H54 (cell line): ENCODE data around the gene LPCAT1.

Experiments used
- DNase-seq: peaks from one replicate; pipeline ENCODE4 v3.0.0; 2011; ENCODE audit warnings: low spot score, mixed read lengths; ENCODE audit not compliant: insufficient read length
- FAIRE-seq: peaks from 3 replicates; lab custom pipeline; 2011; peaks lifted over from hg19 to GRCh38; lab: Jason Lieb, UNC
- POLR2A ChIP-seq: IDR thresholded peaks from 2 replicates; pipeline ENCODE4 v1.6.1; 2011; ENCODE audit warnings: low read depth, mild to moderate bottlenecking, low read length

Gene LPCAT1

DNA sequence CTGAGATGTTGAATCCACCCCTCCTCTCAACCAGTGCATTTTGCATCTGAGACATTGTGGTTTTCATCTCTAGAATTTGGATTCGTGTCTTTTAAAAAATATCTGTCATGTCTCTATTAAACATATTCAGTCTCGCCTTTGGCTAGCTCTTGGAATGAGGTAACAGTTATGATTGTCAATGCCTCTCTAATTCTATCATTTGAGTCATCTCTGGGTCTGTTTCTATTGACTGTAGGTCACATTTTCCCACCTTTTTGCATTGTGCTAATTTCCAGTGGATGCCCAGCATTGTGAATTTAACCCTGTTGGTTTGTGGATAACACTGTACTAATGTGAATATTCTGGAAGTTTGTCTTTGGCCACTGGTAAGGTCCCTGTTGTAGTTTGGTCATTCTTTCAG is 70.1 kb downstream of the LPCAT1 start:
- FAIRE-seq (no peak), DNase-seq (no peak)
- no peak for TF ChIP-seq POLR2A

DNA sequence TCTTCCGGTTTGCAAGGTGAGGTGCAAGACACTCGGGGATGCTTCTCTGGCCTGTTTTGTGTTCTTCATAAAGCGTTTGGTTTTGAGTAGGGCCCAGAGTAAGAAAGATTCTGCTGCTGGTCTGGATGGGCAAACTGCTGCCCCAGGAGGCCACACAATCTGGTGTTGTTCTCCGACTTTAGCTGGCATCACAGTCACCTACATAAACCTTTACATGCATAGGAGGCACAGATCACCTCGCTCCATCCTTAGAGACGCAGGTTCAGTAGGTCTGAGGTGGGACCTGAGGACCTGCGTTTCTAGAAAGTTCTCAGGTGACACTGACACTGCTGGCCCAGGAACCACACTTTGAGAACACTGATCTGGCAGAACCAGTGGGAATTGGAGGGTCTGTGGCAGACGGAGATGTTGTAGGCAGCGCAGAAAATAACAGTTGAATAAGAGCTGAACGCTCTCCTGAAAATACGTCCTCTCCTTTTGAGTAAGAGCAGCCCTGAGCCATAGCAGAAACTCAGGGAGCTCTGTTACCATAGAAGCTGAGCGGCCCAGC is 74.6 kb downstream of the LPCAT1 start:
- TF ChIP-seq POLR2A: no peak
- FAIRE-seq (no peak), DNase-seq (no peak)

DNA sequence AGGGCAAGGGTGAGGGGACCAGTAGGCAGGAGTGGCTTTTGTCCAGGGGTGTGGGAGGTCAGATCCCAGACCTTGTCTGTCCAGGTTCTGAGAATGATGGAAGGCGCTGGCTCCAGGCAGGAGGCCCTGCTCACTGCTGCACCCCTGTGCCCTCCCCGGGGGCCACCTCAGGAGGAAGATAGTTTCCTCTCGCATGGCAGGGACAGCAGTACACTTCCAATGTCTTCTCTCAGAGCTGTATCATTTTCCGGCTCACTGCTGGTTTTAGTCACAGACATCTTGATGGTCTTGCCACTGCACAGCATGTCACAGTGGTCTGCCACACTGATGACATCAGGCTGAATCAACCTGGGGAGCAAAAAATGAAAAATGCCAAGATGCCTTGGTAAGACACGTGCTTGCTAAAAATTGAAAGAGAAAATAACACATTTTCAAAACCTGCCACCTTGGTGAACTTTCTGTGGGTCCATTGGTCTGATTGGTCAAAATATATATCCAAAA is 75.2 kb downstream of the LPCAT1 start:
- no peak for DNase-seq
- no peak for FAIRE-seq
- no peak for TF ChIP-seq POLR2A

DNA sequence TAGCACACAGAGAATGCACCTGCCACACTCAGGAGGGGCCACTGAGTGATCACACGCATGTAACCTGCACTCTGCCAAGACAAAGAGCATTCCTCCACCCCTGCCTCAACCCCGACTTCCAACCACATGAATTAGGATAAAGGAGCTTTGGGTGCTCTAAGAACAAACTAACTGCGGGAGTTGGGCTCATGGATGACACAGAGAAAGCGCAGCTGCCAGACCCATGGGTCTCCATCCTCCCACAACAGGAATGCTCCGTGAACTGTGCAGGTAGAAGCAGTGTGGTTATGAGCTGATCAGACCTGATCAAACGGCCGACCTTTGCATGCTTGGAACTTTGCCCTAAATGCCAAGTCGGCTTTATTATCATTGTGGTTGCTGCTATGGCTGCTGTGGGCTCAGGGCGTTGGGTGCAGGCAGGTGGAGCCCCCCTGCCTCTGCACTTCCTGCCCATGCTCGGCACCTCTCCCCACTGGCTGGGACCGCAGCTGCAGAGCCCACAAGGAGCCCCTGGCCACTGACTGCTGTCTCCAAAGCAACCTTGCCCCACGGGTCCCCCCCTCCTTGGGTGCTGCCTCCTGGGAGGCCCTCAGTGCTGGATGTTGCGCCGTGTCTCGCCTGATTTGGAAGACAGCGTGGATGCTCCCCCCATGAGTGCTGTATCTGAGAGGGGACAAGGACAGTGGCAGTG is 75.9 kb downstream of the LPCAT1 start:
- TF ChIP-seq POLR2A: no peak
- DNase-seq (no peak), FAIRE-seq (no peak)

DNA sequence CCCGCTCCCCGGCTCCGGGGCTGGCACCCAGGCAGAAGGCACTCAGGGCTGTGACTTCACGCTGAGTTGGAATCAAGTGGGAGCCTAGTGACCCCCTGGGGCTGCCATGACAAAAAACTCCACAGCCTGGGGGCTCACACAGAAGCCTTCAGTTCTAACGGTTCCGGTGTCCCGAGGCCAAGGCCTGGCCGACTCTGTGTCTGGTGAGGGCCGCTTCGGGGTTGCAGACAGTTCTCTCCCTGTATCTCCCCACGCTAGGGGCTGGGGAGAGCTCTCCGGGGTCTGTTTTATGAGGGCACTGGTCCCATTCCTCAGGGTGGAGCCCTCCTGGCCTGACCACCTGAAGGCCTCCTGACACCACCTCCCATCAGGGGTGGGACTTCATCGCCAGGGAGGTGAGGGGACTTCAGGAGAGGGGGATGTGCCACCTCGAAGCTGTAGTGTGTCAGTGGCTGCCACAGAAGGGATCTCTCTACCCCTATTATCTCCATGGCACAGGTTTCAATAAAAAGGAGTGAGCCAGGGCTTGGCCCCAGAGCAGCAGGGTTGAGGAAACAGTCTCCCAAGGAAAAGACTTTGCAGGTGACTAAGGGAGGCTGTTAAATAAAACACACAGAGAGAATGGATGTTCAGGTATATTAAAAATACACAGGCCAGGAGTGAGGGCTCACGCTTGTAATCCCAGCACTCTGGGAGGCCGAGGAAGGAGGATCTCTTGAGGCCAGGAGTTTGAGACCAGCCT is 77.0 kb downstream of the LPCAT1 start:
- DNase-seq: no peak

DNA sequence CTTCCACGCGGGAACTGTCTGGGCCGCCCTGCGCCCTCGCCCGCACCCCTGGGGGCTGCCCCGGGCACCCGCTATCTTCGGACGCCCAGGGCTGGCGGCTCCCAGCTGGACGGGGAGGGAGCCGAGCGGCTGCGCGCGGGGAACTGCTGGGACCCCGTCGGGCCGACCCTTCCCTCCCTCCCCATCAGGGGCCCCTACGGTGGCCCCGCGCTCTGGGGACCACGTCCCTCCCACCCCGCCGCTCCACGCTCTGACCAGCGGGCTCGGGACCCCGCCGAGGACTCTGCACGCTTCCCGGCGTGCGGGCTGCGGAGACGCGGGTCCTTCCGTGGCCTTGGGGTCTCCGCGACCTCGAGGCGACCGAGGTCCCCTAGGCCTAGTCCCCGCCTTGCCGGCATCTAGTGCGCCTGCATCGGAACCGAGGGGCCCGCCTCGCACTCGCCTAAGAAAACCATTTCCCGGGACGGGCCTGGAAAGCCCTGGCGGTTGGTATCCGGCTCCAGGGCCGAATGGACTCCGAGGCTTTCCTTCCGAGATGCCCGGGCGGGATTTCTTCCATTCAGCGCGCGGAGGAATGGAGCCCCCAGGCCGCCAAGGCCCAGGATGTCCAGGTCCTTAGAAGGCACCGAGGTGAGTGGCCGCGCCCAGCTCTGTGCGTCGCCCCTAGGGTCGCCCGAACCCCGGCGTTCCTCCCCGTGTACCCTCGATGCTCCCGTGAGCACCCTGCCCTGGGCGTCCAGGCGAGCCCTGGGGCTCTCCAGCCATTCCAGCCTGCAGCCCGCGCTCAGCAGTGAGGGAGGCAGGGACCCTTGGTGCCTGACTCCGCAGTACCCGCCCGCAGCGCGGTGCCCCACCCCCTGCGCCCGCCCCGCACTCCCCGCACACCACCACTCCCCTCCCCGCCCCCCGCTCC is 77.8 kb downstream of the LPCAT1 start:
- no peak for TF ChIP-seq POLR2A
- no peak for FAIRE-seq
- no peak for DNase-seq

More for the DNA sequence above, 77.0 kb downstream of the LPCAT1 start:
- no peak for TF ChIP-seq POLR2A
- FAIRE-seq: no peak

DNA sequence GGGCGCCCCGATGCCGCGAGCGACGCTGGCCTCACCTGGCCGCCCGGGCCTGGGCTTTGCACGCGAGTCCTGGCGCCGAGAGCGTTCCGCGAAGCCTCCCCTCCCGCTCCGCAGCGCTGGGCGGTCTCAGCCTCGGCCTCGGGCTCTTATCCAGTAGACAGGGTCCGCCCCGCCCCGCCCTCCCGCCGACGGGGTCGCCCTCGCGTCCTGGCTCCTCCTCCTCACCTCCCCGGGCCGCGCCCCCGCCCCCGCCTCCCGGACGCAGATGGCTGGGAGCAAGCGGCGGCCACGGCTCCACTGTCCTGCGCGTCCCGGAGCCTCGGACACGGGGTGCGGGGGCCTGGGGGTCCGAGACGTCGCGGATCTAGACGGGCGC is 78.5 kb downstream of the LPCAT1 start, which contains the start of gene SLC6A3:
SLC6A3 (minus strand) TSS at position 128 of the 376 bp plus-strand sequence. CDS start 2,243 bp downstream, outside the sequence.
- DNase-seq (no peak), FAIRE-seq (no peak)
- TF ChIP-seq POLR2A: no peak

DNA sequence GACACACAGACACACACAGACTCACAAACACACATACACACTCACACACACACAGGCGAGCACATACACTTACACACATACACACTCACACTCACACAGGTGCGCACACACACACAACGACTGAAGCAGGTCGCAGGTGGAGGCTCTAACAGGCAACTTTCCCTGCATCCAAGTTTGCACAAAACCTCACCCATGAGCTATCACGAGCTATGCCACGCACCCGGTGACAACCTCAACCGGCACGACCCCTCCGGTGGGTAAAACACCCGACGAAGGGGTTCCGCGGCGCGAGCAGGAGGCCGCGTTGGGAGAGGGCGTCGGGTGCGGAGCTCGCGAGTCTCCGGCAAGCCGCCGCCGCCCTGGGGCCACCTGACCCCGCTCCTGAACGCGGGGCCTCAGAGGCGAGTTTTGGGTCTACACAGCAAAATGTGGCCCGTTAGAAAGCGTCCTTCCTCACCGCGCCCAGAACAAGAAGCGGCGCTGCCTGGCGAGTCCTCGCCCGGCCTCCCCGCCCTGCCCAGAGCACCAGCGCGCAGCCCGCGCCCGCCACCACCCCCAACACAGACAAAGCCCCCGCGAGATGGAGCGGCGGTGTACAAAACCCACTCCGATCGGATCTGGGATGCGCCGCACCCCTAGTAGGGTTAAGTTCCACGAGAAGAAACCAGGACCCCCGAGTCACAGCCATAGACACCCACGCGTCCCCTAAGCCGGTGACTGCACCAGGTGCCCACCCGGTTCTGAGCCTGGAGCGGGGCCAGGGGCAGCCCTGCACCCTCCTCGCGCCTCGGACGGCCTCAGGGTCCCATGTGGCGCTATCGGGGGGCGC is 79.2 kb downstream of the LPCAT1 start:
- TF ChIP-seq POLR2A: no peak
- no peak for DNase-seq
- no peak for FAIRE-seq

DNA sequence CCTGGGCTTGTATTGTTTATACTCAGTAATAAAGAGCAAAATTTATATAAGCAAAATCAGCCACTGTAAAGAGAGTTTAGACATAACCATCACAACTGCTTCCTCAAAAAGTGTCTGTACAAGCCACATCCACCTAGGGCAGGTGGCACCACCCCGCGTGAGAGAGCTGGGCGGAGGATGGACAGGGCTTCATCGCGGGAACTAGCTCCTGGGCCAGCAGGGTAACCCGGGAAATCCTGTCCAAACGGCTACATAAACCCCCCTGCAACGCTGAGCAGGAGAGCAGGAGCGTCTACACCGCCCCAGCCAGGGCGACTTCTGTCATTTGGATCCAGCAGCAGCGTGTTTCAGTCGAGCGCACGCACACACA is 79.8 kb downstream of the LPCAT1 start:
- no peak for DNase-seq
- no peak for FAIRE-seq
- TF ChIP-seq POLR2A: no peak

DNA sequence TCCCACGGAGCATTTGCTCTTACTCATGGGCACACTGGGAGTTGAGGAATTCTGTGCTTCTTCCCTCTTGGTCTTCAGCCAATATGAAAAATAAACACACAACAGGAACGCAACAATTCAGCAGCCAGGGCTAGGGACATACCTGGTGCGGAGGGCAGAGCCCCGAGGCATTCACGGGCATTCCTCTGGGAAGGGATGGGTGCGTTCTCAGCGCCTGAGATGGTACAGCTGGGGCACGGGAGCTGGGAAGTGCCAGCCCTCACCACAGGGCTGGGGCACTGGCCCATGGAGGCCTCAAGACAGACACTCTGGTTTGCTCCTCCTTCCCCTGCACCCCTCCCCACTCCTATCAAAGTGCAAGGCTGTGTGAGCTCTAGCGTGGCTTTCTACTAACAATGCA is 80.6 kb downstream of the LPCAT1 start:
- TF ChIP-seq POLR2A: no peak
- no peak for FAIRE-seq
- no peak for DNase-seq

DNA sequence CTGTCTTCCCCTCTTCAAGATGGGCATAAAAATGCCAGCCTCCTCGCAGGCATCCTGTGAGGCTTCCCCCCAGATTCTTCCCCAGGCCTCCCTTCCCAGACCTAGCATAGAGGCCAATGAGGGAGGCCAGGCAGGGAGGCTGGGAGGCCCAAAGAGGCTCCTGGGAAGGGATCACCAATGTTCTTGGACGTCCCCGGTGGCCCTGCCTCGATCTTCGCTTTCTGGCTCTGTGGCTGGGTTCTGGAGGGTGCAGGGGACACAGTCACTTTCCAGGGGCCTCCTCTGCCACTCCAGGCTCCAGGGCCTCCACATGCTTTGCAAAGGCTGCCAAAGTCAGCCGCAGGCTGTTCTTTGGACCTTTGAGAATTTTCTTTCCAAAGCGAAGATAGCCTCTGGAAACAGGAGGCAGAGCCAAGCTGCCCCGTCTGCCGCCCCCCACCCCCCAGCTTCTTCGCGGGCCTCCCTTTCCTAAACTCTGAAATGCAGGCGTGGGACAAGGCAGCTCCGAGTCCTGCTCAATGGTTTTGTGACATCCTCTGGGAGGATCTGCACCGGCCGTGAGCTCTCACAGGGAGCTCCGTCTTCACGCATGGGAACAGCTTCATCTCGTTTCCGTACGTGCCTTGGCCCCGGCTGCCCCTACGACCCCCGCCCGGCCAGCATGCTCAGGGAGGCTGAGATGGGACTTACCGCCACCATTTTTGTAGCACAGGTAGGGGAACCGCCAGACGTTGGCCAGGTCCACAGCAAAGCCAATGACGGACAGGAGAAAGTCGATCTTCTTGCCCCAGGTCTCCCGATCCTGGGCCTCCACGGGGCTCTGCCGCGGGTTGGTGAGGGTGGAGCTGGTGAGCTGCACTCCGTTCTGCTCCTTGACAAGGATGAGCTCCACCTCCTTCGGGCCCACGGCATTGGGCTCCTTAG is 81.3 kb downstream of the LPCAT1 start:
- no peak for FAIRE-seq
- DNase-seq: no peak
- TF ChIP-seq POLR2A: no peak
